HFFc6 (cell line): ENCODE measurements around the gene RPH3AL. TPM values are rescaled to one million over a fixed set of nuclear protein-coding genes. Genes with fewer than 3 reads are reported as not detected.
"Not testable (repeated sequence)": the region's sequence is repeated elsewhere in the genome, so short reads cannot be mapped to it uniquely, and the experiment has no call there.

ENCODE experiments used
- DNase-seq: peaks from one replicate; pipeline ENCODE4 v3.0.0-alpha.2; 2018
- H3K27ac Mint-ChIP-seq: 2 replicates; pipeline ENCODE4 v1.8.0; 2020; ENCODE audit warnings: mild to moderate bottlenecking, mixed read lengths
- H3K27me3 Mint-ChIP-seq: 2 replicates; pipeline ENCODE4 v1.8.0; 2021; ENCODE audit warnings: mild to moderate bottlenecking, moderate library complexity, mixed read lengths; ENCODE audit not compliant: insufficient read depth
- H3K36me3 Mint-ChIP-seq: 2 replicates; pipeline ENCODE4 v1.8.0; 2021; ENCODE audit warnings: low read depth, mixed read lengths
- H3K4me1 Mint-ChIP-seq: 2 replicates; pipeline ENCODE4 v1.8.0; 2020; ENCODE audit warnings: low read depth, mixed read lengths
- H3K4me3 Mint-ChIP-seq: 2 replicates; pipeline ENCODE4 v1.8.0; 2020; ENCODE audit warnings: mild to moderate bottlenecking, moderate library complexity, mixed read lengths
- H3K9me3 Mint-ChIP-seq: 2 replicates; pipeline ENCODE4 v1.8.0; 2020; ENCODE audit warnings: mild to moderate bottlenecking, mixed read lengths
- total RNA-seq, 6 experiments: library from RNA; stranded (reverse); fragmentation: NEBNext Ultra II Directional; extraction: Animal tissue kit (Norgen Biotek cat#: 25700); gene quantifications; 2 replicates in 1 of 6; 3 replicates in 5 of 6; pipeline ENCODE4 v1.2.3, GENCODE V29; 2021
- TF ChIP-seq, protein P1 (sequence below): fragments of 200-600 bp; sonication (generic); IDR thresholded peaks from 2 replicates; pipeline ENCODE4 v1.5.0; 2021; ENCODE audit warnings: antibody characterized with exemption, mild to moderate bottlenecking

RPH3AL gene
- total RNA-seq, 6 experiments from 2014 or later: 1.4 to 2.4 (median 2.0) TPM

- no peaks in the 10 kb centered on the region for H3K4me1 Mint-ChIP-seq
- TF ChIP-seq, protein P1, sequence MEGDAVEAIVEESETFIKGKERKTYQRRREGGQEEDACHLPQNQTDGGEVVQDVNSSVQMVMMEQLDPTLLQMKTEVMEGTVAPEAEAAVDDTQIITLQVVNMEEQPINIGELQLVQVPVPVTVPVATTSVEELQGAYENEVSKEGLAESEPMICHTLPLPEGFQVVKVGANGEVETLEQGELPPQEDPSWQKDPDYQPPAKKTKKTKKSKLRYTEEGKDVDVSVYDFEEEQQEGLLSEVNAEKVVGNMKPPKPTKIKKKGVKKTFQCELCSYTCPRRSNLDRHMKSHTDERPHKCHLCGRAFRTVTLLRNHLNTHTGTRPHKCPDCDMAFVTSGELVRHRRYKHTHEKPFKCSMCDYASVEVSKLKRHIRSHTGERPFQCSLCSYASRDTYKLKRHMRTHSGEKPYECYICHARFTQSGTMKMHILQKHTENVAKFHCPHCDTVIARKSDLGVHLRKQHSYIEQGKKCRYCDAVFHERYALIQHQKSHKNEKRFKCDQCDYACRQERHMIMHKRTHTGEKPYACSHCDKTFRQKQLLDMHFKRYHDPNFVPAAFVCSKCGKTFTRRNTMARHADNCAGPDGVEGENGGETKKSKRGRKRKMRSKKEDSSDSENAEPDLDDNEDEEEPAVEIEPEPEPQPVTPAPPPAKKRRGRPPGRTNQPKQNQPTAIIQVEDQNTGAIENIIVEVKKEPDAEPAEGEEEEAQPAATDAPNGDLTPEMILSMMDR: no peak
- no peaks in the 10 kb centered on the region for H3K9me3 Mint-ChIP-seq
- no peak overlapping the region for H3K4me3 Mint-ChIP-seq
- no peaks in the 10 kb centered on the region for H3K36me3 Mint-ChIP-seq
- no peak overlapping the region for H3K27ac Mint-ChIP-seq
- no peak for DNase-seq
- H3K27me3 Mint-ChIP-seq: peaks cover 5% of the 10 kb centered on the region
These were observed 115.1 kb downstream of the RPH3AL start for GRCh38 chr17:237406-237955.

GRCh38 chr17:236641-237405, 115.8 kb downstream of the RPH3AL start:
- Mint-ChIP-seq H3K9me3 (no peaks in the 10 kb centered on the region), H3K36me3 (no peaks in the 10 kb centered on the region), H3K27me3 (peaks cover 8% of the 10 kb centered on the region), H3K4me3 (no peak overlapping the region), H3K4me1 (no peaks in the 10 kb centered on the region), H3K27ac (no peak overlapping the region)
- TF ChIP-seq, protein P1: no peak
- DNase-seq: no peak

- DNase-seq: no peak
- Mint-ChIP-seq H3K4me3 (no peak overlapping the region), H3K9me3 (no peaks in the 10 kb centered on the region), H3K36me3 (no peaks in the 10 kb centered on the region), H3K27ac (no peak overlapping the region), H3K27me3 (peaks cover 8% of the 10 kb centered on the region), H3K4me1 (no peaks in the 10 kb centered on the region)
- TF ChIP-seq, protein P1: no peak
These were observed 116.6 kb downstream of the RPH3AL start for GRCh38 chr17:235831-236640.

DNA sequence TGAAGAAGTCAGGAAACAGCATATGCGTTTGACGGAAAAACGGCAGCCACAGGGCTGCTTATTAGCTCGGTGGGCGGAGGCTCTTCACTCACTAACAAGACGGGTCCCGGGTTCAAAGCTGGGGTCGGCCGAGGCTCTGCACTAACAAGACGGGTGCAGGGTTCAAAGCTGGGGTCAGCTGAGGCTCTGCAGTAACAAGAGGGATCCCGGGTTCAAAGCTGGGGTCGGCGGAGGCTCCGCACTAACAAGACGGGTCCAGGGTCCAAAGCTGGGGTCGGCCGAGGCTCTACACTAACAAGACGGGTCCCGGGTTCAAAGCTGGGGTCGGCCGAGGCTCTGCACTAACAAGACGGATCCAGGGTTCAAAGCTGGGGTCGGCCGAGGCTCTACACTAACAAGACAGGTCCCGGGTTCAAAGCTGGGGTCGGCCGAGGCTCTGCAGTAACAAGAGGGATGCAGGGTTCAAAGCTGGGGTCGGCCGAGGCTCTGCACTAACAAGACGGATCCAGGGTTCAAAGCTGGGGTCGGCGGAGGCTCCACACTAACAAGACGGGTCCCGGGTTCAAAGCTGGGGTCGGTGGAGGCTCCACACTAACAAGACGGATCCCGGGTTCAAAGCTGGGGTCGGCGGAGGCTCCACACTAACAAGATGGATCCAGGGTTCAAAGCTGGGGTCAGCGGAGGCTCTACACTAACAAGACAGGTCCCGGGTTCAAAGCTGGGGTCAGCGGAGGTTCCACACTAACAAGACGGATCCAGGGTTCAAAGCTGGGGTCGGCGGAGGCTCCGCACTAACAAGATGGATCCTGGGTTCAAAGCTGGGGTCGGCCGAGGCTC, 117.4 kb downstream of the RPH3AL start:
- H3K4me3 Mint-ChIP-seq, H3K27me3 Mint-ChIP-seq, H3K27ac Mint-ChIP-seq, H3K36me3 Mint-ChIP-seq, DNase-seq, H3K4me1 Mint-ChIP-seq, H3K9me3 Mint-ChIP-seq: not testable (repeated sequence)

DNA sequence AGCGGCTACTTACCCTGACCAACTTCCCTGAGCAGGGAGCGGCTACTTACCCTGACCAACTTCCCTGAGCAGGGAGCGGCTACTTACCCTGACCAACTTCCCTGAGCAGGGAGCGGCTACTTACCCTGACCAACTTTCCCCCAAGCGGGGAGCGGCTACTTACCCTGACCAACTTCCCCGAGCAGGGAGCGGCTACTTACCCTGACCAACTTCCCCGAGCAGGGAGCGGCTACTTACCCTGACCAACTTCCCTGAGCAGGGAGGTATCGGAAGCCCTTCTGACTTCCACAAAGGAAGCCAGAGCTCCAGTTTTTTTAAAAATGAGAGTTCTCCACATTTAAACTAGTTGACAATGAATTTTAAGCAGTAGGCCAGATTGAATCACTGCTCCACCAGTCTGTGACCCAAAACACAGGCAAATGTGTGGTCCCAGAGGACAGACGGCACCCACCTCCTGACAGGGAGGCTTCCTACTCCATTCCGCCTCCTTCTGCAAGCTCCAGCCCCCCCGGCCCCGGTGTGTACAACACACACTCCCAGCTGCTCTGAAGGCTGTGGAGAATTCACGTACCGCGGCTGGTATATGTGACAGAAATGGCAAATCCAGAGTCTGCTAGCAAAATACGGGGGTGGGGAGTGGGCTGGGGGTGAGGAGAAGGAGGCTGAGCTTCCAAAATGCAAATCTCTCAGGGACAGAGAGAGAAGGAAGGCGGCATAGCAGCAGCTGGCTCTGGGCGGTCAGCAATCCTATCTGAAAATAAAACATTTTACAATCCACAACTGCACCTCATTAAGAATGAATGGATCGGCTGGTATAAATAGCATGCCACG, 118.2 kb downstream of the RPH3AL start:
- not testable (repeated sequence) for DNase-seq, H3K27ac Mint-ChIP-seq, H3K4me1 Mint-ChIP-seq, H3K9me3 Mint-ChIP-seq, H3K36me3 Mint-ChIP-seq, H3K4me3 Mint-ChIP-seq
- H3K27me3 Mint-ChIP-seq: peaks cover 13% of the 10 kb centered on the region
